Measurements from ENCODE around the gene LRP5.

Gene LRP5

DNA sequence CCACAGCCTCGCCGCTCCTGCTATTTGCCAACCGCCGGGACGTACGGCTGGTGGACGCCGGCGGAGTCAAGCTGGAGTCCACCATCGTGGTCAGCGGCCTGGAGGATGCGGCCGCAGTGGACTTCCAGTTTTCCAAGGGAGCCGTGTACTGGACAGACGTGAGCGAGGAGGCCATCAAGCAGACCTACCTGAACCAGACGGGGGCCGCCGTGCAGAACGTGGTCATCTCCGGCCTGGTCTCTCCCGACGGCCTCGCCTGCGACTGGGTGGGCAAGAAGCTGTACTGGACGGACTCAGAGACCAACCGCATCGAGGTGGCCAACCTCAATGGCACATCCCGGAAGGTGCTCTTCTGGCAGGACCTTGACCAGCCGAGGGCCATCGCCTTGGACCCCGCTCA lies 35.5 kb downstream of the LRP5 start:
- no peak for DNase-seq

DNA sequence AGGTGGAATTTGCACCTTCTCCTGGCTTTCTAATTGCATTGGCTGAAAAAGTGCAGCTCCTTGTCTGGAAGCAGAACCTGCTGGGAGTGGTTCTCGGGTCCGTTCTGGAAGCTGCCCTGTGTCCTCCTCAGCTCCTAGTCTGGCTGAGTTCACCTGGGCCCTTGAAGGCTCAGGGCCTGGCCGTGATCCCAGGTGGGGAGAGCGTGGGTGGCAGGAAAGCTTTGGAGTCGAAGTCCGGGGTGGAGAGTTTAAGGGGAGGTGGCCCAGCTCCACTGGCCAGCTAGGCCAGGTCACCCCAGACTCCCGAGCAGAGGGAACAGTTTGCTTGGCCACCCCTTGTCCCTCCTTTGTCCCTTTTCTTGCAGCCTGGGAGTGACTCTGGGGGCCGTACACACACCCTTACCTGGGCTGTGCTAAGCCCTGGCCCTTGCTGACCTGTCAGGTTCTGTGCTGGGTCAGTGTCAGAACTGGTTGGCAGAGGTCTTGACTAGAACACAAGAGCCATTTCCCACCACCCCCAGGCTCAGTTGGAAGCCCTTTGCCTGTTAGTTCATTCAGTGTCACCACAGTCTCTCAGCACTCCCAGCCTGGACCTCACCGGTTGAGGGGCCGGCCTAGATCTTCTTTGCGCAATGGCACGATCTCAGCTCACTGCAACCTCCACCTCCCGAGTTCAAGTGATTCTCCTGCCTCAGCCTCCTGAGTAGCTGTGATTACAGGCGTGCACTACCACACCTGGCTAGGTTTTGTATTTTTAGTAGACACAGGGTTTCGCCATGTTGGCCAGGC lies 37.3 kb downstream of the LRP5 start:
- no peak for DNase-seq

DNA sequence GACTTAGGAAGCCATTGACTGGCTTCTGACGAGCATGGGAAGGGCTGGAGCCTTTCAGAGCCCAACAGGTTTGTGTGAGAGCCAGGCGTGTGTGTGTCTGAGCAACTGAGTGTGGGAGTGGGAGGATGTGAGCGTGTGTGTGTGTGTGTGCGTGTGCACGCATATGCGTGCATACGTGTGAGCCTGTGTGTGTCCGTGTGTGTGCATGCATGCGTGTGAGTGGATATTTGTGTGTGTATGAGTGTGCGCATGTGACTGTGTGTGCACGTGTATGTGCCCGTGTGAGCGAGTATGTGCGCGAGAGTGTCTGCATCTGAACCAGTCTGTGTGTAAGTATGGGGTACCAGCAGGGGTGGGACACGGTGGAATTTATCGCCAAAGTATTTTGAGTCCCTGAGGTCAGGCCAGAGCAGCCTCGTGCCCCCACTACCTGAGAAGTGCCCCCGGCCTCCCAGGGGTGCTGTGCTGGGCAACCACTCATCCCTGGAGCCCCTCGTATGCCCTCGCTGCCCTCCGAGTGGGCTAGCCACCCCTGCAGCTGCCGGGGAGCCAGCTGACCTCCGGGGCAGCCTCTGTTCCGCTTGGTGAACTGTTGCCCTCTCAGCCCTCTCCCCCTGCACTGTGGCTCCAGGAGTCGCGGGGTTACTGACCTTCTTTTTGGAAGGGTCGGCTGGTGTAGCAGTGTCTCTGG lies 38.5 kb downstream of the LRP5 start:
- DNase-seq, result no peak

DNA sequence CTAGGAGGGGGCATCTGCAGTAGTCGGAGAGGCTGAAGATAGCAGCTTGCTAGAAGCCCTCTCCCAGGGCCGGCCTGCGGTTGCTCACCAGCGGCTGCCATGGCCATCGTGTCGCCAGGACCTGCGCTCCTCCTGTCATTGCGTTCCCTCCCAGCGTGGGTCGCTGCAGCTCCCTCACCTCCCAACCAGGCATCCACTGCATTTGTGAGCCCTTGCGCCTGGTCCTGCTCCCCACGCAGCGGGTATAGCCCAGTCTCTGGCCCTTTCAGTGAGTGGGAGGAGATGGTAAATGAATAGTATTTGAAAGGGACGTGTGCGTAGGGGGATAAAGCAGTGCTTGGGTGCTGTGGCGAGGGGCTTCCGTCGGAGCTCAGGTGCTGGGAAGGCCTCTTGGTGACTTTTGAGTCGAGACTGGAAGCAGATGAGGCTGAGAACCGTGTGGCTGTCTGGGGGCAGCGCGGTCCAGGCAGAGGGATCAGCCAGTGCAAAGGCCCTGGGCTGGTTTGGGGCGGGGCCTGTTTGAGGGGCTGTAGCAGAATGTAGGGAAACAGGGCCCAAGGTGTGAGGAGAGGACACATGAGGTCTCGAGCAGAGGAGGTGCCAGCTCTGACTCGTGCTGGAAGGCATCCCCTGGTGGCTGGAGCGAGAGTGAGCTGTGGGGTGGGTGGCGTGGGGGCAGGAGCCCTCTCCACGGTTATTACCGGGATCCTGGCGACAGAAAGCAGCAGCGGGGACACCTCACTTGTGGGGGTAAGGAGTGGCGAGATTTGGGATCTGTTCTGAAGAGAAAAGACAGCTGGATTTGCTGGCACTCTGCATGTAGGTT lies 39.3 kb downstream of the LRP5 start:
- no peak for DNase-seq

DNA sequence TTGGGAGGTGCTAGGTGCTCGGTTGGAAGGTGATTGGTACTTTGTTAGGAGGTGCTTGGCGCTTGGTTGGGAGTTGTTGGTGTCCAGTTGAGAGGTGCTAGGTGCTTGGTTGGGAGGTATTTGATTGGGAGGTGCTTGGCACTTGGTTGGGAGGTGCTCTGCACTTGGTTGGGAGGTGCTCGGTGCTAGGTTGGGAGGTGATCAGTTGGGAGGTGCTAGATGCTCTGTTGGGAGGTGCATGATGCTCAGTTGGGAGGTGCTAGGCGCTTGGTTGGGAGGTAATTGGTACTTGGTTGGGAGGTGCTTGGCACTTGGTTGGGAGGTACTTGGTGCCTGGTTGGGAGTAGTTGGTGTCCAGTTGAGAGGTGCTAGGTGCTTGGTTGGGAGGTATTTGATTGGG lies 40.2 kb downstream of the LRP5 start:
- DNase-seq, result no peak

DNA sequence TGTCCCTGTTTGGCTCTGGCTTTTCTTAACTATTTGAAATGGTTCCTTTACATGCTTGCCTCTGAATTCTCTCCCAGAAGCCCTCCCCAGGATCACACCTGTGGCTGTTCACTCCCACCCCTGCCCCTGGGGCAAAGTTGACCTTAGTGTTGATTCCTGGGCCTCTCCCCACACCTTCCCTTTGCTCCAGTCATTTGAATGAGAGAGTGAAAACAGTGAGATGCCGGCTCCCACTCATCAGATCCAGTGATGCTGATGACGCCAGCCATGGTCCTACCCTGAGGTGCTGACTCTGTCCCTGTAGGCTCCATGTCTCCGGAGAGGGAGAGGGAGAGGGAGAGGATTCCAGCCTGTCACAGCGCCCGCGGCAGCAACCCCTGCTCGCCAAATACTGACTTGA lies 40.7 kb downstream of the LRP5 start:
- DNase-seq, result no peak

DNA sequence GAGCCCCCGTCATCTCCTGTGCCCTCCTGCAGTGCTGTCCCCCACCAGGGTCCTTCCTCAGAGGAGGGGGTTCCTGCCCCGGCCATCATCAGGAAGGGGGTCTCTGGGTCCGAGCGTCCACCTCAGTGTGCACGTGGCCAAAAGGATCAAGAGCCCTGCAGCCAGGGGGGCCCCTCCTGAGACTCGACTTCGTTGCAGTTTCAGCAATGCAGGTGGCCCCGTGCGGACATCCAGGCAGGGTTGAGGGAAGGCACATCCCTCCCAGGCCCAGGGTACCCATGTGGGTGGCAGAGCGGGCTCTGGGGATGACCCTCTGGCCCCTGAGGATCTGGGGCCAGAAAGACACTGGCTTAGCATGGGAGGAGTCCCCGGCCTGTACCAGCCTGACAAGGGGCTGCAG lies 41.3 kb downstream of the LRP5 start:
- no peak for DNase-seq

DNA sequence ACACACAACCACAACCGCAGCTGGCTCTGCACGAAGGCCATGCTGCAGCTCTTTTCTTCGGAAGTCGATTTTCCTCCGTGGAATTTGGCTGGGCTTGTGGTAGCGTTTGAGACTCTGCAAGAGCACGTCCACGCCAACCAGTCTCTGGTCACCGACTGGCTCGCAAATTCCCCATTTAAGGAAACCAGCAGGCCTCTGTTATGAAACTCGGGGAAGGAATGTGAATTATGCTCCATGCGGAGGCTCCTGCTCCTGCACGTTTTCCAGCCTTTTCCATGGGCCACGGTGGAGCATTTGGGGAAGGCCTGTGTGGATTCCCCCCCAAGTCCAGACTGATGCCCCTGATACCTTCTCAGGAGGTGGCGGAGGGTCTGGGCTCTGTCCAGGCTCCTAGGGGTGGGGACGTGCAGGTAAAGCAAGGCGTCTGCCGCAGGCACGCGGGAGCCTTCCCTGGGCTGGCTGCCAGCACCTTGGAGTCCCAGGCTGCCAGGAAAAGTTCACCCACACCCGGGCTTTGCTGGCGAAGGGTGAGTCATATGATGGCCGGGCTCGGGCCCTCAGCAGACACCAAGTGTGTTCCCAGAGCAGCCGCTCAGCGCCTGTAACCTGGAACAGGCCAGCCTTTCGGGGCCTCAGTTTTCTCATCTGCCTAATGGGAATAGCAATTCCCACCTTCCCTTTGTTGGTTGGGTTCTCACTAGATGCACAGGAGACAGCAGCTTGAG lies 41.9 kb downstream of the LRP5 start:
- no peak for DNase-seq

DNA sequence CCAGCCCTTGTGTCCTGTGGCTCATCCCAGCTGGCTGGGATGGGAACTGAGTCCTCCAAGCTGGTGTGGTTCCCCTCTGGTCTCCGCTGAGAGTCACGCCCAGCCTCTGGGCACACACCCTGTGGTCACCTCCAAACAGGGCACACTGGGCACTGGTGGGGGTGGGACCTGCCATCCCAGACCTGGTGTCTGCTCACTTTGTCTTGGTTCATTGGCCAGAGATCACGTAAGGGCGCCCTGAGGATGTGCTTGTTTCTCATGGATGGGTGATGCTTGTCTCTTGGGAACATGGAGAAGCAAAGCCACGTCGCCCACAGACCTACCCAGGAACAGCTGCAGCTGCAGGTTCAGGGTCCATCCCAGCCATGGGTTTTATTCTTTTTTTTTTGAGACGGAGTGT lies 43.1 kb downstream of the LRP5 start:
- DNase-seq, result no peak

DNA sequence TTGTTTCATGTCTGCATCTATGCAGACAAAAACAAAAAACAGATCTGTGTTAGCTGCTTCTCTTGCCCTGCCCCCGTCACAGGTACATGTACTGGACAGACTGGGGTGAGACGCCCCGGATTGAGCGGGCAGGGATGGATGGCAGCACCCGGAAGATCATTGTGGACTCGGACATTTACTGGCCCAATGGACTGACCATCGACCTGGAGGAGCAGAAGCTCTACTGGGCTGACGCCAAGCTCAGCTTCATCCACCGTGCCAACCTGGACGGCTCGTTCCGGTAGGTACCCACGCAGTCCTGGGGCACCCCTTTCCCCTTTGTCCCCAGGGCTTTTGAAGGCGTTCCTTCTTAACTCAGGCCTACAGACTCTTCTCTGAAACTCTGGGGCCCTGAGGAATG lies 45.2 kb downstream of the LRP5 start:
- DNase-seq, result no peak

DNA sequence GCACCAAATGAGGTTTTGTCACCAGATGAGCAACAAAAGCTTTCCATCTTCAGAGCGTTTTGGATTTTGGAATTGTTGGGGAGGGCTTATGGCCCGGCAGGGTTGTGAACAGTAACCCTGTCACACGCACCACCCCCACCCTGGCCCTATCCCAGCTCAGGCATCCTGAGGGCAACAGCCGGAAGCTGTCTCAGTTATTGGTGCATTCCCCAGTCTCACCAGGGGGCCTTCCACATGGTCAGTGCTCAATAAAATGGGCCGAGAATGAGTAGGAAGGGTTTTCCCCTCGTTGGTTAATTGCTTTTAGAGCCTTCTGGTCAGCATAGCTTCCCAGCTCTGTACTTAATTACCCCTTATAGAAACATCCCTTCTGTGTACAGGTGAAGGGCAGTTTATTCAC lies 46.0 kb downstream of the LRP5 start:
- DNase-seq, result no peak

DNA sequence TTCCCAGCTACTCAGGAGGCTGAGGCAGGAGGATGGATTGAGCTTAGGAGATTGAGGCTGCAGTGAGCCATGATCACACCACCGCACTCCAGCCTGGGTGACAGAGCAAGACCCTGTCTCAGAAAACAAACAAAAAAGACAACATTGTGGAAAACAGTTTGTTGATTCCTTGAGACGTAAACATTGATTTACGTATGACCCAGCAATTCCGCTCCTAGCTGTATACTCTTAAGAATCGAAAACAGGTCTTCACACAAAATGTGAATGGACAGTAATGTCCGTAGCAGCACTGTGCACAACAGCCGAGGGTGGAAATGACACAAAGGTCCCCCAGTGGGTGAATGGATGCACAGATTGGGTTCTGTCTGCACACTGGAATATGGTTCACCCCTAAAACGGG lies 49.3 kb downstream of the LRP5 start:
- DNase-seq, result no peak

DNA sequence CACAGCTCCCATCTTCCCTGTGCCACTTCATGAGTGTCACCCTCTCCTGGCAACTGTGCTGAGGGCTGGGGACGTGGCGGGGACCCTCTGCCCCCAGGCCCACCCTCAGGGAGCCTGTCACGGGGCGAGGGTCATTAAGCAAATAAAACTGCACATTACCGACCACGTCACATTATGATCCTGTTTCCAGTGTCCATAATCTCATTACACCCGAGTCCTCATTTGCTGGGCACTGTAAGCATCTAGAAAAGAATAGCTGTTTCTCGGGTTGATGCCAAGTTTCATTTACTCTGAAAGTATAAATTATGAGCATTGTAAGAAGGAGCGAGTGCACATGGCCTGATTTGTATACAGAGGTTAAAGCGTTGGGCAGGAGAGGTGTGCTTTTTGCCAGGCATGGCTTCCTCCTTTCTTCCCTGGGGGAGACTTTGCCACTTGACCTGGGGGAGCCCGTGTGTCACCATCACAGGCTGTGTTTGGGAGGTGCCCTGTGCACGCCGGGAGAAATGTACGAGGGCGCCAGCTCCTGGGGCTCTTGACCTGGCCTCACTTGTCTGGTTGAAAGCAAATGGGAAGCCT lies 50.5 kb downstream of the LRP5 start:
- DNase-seq, result no peak

DNA sequence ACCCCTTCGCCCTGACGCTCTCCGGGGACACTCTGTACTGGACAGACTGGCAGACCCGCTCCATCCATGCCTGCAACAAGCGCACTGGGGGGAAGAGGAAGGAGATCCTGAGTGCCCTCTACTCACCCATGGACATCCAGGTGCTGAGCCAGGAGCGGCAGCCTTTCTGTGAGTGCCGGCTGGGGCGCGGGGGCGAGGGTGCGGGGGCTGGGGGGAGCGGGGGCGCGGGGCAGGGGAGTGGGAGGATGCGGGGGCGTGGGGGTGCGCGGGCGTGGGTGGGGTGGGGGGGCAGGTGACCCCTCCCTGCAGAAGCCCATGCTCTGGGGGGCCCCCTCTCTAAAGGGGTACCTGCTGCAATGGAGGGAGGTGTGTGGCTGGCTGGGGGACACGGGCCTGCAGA lies 51.4 kb downstream of the LRP5 start:
- no peak for DNase-seq

DNA sequence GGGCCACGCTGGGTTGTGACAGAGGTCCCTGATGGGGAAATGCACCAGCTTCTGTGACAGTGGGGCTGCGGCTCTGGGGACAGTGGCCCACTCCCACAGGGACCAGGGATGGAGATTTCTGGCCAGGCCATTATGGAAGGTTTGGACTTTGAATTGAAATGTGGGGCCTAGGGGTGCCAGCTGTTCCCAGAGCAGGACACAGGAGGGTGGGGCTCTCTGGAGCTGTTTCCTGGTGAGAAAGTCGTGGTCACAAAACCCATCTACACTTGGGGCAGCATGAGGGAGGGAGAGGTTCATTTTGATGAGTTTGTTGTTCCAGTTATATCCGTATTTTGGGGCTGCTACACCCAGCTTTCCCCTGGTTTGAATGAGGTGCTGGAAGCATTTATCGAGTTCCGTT lies 52.2 kb downstream of the LRP5 start:
- DNase-seq, result no peak

DNA sequence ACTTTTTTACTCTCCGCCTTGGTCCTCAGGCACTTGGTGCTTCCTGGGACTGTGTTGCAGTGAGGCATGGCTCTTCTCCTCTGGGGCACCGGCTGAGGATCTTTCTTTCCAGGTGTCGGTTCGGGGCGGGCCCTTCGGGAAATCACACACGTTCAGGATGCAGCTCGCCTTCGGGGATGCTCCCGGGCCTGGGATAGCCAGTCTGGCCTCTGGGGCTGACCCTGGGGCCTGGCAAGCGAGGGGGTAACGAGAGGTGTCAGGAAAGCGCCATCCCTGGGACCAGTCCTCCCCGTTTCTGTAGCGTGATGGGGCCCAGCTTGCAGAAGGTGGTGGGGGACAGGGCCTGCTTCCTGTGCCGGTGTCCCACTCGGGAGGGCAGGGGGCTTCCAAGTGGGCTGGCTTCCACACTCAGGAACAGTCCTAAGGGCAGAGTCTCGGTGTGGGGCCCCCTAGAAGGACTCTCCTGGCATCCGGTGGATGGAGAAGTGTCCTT lies 53.6 kb downstream of the LRP5 start:
- DNase-seq, result no peak

DNA sequence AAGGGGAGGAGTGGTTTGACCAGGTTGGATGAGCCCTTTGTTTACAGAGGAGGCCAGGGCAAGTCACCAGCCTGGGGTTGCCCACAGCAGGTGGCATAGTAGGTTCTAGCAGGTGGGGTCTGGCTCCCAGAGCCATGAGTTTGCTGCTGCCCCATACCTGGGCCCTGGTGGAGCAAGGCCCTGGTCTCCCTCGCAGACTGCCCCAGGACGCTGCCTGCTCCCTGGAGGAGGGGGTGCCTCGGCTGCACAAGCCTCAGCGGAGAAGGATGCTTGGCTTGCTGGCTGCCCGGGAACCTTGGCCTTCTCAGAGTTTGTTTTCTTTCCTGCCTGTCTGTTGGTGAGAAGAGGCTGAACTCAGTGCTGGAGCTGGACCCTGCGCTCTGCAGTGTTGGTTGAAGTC lies 54.9 kb downstream of the LRP5 start:
- no peak for DNase-seq

DNA sequence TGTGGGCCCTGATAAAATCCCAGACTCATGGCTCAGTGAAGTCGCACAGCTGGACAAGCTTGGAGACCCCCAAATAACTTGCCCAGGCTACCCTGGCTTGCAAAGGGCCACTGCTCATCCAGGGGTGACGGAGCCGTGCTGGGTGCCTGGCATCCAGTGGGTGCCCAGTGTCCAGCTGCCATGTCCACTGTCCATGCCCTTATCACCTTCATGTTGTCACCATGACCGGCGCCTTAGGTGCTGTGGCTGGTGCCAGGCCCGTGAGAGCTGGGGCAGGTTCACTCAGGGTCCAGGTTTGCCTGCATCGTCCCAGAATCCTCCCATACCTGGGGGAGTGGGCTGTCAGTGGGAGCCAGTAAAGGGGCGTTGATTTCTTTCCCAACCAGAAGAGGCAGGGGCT lies 57.4 kb downstream of the LRP5 start:
- no peak for DNase-seq

DNA sequence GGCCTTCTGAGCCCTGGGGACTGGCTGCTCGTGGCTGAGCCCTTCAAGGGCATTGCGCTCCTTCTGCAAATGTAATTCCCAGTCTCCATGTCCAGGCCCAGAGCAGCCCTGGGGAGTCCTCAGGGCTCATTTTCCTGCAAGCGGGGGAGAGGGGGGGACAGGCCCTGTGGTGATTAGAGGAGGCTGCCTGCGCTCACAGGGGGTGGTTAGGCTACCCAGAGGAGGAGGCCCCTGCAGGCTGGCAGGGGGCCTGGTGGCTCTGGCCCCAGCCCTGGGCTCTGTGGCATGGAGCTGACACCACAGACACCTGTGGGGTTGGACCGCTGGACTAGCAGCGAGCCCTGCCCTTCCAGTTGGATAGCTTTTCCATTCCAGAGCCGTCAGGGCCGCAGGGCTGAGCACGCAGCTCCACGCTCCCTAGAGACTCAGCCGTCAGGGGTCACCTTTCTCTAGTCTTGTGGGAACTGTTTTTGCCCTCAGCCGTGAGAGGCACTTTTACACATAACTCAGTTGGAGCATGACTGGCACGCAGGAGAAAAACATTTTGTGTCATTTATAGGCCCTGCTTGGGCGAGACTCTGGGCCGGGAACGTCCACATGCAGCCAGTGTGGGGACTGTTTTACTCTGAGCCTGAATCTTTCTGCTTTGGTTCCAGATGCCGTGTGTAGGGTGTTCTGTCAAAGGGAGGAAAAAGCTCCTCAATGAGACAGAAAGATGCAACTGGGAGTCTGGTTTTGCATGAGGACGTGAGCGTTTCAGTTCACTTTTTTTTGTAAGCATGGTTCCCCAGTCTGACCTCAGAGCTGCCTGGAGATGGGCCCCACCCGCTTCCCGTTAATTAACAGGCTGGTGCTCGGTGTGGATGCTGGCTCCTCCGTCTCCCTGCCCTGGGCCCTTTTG lies 58.1 kb downstream of the LRP5 start:
- peak; percentile 79 to 84 (median 80) for DNase-seq

DNA sequence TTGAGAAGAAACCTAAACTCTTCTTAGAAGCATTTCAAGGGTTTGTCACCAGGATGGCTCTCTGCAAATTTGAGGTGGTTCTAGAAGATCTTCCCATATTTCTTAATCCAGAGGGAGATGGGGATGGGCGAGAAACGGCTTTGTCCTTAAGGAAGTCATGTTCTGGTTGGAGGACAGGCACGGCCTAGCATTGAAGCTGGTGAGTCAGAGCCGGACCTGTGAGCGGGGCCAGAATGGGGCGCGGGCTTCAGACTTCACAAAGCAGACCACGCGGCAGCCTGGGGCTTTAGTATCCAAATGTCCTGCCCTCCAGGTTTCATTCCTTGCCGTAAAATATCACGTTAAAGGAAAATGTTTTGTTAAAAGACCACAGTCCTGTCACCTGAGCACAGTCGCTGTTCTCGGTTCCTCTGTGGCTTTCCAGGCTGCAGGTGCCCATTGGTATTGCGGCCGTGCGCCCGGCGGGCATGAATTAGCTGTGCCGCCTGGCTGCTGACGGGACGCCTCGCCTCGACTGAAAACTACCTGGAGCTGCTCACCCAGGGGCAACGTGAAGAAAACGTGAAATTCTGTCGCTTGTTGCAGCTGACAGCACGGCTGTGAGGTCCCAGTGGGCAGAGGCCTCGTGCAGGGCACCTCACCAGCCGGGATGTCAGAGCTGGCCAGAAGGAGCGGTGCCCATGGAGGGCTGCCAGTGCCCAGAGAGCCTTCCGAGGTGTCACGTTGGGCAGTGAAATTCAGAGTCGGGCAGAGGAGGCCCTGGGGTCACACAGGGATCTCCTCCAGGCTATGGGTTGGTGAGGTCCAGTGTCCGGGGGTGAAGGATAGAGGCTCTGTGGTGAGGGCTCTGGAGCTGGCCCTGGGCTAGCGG lies 59.0 kb downstream of the LRP5 start:
- peak; percentile 30 to 51 (median 48) for DNase-seq
